SIG-M5 (cell line): ENCODE data around the gene MMEL1.

Experiments
- DNase-seq: peaks from one replicate; lab custom pipeline; 2025; lab: John Stamatoyannopoulos, UW

MMEL1 gene

GRCh38 chr1:2604844-2605508 lies 27.8 kb downstream of the MMEL1 start:
- no peak for DNase-seq

- no peak for DNase-seq
These were observed 28.5 kb downstream of the MMEL1 start for GRCh38 chr1:2604156-2604843.

GRCh38 chr1:2603521-2604155 lies 29.2 kb downstream of the MMEL1 start:
- DNase-seq: no peak

- DNase-seq: no peak
These were observed 29.8 kb downstream of the MMEL1 start for GRCh38 chr1:2602866-2603520.

GRCh38 chr1:2602311-2602835 lies 30.4 kb downstream of the MMEL1 start:
- no peak for DNase-seq

- DNase-seq: no peak
These were observed 31.0 kb downstream of the MMEL1 start for GRCh38 chr1:2601721-2602303.

- no peak for DNase-seq
These were observed 34.4 kb downstream of the MMEL1 start for GRCh38 chr1:2598329-2598931.

- DNase-seq: no peak
These were observed 35.1 kb downstream of the MMEL1 start for GRCh38 chr1:2597441-2598328.

- DNase-seq: no peak
These were observed 36.1 kb downstream of the MMEL1 start for GRCh38 chr1:2596530-2597333.

GRCh38 chr1:2595812-2596529 lies 36.8 kb downstream of the MMEL1 start:
- DNase-seq: no peak

GRCh38 chr1:2595261-2595811 lies 37.5 kb downstream of the MMEL1 start:
- DNase-seq: no peak

GRCh38 chr1:2594641-2595131 lies 38.1 kb downstream of the MMEL1 start:
- DNase-seq: no peak

GRCh38 chr1:2594001-2594640 lies 38.7 kb downstream of the MMEL1 start:
- DNase-seq: no peak

- no peak for DNase-seq
These were observed 39.5 kb downstream of the MMEL1 start for GRCh38 chr1:2593251-2593878.

- no peak for DNase-seq
These were observed 40.1 kb downstream of the MMEL1 start for GRCh38 chr1:2592672-2593071.

- DNase-seq: no peak
These were observed 41.1 kb downstream of the MMEL1 start for GRCh38 chr1:2591581-2592261.

- no peak for DNase-seq
These were observed 41.6 kb downstream of the MMEL1 start for GRCh38 chr1:2591233-2591580.
